ENCODE results near the gene FEM1A. TPM values are rescaled to one million over a fixed set of nuclear protein-coding genes. Genes with fewer than 3 reads are reported as not detected.
A peak's percentile ranks its signal among the peaks of the same experiment; 100 is the strongest.

The FEM1A gene
- total and polyA plus RNA-seq, 2 of the 13 experiments (the other 11 are each of a cell fraction or from before 2014, with no cell fraction given), result 3.2 to 10.8 TPM

DNA sequence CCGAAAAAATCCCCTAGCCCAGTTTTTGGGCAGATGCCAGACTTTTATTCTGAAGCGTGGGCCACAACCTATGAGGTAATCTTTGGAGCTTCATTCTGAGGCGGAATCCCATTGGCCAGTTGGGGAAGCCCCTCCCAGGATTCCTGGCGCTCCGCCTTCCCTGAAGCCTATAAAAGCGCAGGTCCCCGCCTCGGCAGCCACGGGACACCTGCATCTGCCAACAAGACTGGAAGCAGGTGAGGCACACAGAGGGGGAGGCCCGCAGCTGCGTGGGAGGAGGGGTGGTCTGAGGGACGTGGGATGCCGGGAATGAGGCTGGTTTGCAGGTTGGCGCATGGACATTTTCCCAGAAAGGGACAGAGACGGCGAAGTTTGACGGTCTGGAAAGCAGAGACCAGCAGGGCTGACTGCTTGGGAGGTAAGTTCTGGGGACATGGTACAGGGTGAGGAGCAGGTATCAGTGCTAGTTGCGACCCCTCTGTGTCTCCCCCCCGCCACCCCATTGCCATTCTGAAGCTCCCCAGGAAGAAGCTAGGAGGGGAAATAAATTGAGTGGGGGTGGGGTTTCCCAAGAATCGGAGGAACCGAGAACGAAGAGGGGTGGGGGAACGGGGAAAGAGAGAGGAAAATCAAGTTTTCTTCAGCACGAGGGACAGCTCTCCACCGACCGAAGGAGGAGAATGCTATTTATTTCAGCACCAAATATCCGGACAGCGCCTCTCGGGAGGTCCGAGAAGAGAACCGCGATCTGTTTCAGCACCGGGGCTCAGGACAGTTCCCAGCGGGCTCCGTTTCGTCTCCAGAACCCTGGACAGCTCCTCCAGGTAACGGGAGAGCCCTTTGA is 22.4 kb upstream of the FEM1A start (continued):
- TF ChIP-seq MYNN (CRISPR knock-in tag; IDR thresholded peaks at IDR 0.05; ENCODE audit: low read depth) (peak; percentile 100), ZFP82 (CRISPR knock-in tag; IDR thresholded peaks at IDR 0.05; ENCODE audit: borderline replicate concordance) (peak; percentile 100), SOX5 (CRISPR knock-in tag; IDR thresholded peaks at IDR 0.05; ENCODE audit: borderline replicate concordance) (peak; percentile 97), GZF1 (CRISPR knock-in tag; IDR thresholded peaks at IDR 0.05) (peak; percentile 98), ASH2L (IDR thresholded peaks at IDR 0.05; ENCODE audit: insufficient read length, low read depth, low read length) (no peak), POLR2AphosphoS2 (IDR thresholded peaks at IDR 0.05; ENCODE audit: low read depth, low read length) (no peak), ZNF431 (CRISPR knock-in tag; IDR thresholded peaks at IDR 0.05; ENCODE audit: borderline replicate concordance, low read depth) (peak; percentile 100), ZBTB8A (CRISPR knock-in tag; IDR thresholded peaks at IDR 0.05; ENCODE audit: borderline replicate concordance, low read depth) (peak; percentile 99), NR2F2 (IDR thresholded peaks at IDR 0.05; ENCODE audit: borderline replicate concordance, low read depth) (peak; percentile 80), ZNF614 (CRISPR knock-in tag; IDR thresholded peaks at IDR 0.05; ENCODE audit: borderline replicate concordance) (peak; percentile 100), BCL6 (CRISPR knock-in tag; IDR thresholded peaks at IDR 0.05) (peak; percentile 96), EEA1 (CRISPR knock-in tag; IDR thresholded peaks at IDR 0.05; ENCODE audit: borderline replicate concordance) (peak; percentile 100), ZNF660 (CRISPR knock-in tag; IDR thresholded peaks at IDR 0.05; ENCODE audit: borderline replicate concordance, low read depth) (peak; percentile 100), EP300 (IDR thresholded peaks at IDR 0.05; ENCODE audit: low read depth in 2 of 2, low read length in 2 of 2) (no peak; a peak in 1 of 4 replicates), EP300 (CRISPR knock-in tag; IDR thresholded peaks at IDR 0.05; ENCODE audit: borderline replicate concordance) (peak; percentile 94), SMAD9 (CRISPR knock-in tag; IDR thresholded peaks at IDR 0.05) (peak; percentile 100), GATAD1 (CRISPR knock-in tag; IDR thresholded peaks at IDR 0.05) (peak; percentile 93), EZH2 (conservative IDR thresholded peaks at IDR 0.05; ENCODE audit: low read depth, low read length) (no peak)
- TF ChIP-seq, protein P1, sequence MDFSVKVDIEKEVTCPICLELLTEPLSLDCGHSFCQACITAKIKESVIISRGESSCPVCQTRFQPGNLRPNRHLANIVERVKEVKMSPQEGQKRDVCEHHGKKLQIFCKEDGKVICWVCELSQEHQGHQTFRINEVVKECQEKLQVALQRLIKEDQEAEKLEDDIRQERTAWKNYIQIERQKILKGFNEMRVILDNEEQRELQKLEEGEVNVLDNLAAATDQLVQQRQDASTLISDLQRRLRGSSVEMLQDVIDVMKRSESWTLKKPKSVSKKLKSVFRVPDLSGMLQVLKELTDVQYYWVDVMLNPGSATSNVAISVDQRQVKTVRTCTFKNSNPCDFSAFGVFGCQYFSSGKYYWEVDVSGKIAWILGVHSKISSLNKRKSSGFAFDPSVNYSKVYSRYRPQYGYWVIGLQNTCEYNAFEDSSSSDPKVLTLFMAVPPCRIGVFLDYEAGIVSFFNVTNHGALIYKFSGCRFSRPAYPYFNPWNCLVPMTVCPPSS (IDR thresholded peaks at IDR 0.05), result no peak
- TF ChIP-seq, protein P2, sequence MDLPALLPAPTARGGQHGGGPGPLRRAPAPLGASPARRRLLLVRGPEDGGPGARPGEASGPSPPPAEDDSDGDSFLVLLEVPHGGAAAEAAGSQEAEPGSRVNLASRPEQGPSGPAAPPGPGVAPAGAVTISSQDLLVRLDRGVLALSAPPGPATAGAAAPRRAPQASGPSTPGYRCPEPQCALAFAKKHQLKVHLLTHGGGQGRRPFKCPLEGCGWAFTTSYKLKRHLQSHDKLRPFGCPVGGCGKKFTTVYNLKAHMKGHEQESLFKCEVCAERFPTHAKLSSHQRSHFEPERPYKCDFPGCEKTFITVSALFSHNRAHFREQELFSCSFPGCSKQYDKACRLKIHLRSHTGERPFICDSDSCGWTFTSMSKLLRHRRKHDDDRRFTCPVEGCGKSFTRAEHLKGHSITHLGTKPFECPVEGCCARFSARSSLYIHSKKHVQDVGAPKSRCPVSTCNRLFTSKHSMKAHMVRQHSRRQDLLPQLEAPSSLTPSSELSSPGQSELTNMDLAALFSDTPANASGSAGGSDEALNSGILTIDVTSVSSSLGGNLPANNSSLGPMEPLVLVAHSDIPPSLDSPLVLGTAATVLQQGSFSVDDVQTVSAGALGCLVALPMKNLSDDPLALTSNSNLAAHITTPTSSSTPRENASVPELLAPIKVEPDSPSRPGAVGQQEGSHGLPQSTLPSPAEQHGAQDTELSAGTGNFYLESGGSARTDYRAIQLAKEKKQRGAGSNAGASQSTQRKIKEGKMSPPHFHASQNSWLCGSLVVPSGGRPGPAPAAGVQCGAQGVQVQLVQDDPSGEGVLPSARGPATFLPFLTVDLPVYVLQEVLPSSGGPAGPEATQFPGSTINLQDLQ (CRISPR knock-in tag; IDR thresholded peaks at IDR 0.05), result peak; percentile 99
- TF ChIP-seq, protein P3, sequence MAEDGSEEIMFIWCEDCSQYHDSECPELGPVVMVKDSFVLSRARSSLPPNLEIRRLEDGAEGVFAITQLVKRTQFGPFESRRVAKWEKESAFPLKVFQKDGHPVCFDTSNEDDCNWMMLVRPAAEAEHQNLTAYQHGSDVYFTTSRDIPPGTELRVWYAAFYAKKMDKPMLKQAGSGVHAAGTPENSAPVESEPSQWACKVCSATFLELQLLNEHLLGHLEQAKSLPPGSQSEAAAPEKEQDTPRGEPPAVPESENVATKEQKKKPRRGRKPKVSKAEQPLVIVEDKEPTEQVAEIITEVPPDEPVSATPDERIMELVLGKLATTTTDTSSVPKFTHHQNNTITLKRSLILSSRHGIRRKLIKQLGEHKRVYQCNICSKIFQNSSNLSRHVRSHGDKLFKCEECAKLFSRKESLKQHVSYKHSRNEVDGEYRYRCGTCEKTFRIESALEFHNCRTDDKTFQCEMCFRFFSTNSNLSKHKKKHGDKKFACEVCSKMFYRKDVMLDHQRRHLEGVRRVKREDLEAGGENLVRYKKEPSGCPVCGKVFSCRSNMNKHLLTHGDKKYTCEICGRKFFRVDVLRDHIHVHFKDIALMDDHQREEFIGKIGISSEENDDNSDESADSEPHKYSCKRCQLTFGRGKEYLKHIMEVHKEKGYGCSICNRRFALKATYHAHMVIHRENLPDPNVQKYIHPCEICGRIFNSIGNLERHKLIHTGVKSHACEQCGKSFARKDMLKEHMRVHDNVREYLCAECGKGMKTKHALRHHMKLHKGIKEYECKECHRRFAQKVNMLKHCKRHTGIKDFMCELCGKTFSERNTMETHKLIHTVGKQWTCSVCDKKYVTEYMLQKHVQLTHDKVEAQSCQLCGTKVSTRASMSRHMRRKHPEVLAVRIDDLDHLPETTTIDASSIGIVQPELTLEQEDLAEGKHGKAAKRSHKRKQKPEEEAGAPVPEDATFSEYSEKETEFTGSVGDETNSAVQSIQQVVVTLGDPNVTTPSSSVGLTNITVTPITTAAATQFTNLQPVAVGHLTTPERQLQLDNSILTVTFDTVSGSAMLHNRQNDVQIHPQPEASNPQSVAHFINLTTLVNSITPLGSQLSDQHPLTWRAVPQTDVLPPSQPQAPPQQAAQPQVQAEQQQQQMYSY (CRISPR knock-in tag; IDR thresholded peaks at IDR 0.05), result peak; percentile 95
